ENCODE data around the gene TMEM222.

The TMEM222 gene

GRCh38 chr1:27306892-27307761, 14.8 kb upstream of the TMEM222 start:
- no peak for DNase-seq

GRCh38 chr1:27307874-27308598, 13.9 kb upstream of the TMEM222 start:
- no peak for DNase-seq

DNA sequence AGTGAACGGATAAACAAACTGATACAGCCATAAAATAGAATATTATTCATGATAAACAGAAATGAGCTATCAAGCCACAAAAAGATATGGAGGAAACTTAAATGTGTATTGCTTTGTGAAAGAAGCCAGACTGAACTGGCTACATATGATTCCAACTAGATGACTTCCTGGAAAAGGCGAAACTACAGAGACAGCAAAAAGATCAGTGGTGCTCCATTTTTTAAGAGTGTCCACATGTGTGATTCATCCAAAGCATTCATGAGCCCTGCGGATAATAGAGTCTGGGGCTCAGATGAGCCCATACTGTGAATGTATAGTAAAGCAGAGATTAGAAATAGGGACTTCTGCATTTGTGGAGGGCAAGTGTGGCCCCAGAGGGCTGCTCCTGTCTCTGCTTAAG, 7.8 kb upstream of the TMEM222 start:
- DNase-seq: no peak

DNA sequence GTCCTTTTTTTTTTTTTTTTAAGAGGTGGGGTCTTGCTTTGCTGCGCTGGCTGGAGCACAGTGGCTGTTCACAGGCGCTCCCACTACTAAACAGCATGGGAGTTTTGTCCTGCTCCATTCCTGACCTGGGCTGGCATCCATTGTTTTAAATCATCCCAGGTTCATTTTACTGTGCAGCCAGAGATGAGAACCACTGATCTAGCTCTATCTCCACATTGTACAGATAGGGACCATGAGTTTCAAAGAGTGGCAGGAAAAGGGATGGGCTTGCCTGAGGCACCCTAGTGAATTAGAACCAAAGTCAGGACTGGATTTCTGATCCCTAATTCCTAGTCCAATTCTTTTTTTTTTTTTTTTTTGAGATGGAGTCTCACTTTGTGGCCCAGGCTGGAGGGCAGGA, 7.2 kb upstream of the TMEM222 start:
- no peak for DNase-seq

DNA sequence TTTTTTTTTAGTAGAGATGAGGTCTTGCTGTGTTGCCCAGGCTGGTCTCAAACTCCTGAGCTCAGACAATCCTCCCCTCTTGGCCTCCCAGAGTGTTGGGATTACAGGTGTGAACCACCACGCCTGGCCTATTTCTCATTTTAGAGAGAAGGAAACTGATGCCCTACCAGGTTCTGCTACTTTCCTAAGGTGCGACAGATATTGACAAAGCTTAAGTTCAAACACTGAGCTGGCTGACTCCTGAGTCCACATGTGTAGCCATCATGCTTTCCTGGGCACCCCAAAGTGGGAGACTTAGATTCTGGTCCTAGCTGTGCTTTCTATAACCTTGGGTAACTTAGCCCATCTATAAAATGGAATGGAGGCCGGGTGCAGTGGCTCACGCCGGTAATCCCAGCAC, 5.1 kb upstream of the TMEM222 start:
- no peak for DNase-seq

- DNase-seq: no peak
Observed at GRCh38 chr1:27318136-27318535, 3.8 kb upstream of the TMEM222 start.

DNA sequence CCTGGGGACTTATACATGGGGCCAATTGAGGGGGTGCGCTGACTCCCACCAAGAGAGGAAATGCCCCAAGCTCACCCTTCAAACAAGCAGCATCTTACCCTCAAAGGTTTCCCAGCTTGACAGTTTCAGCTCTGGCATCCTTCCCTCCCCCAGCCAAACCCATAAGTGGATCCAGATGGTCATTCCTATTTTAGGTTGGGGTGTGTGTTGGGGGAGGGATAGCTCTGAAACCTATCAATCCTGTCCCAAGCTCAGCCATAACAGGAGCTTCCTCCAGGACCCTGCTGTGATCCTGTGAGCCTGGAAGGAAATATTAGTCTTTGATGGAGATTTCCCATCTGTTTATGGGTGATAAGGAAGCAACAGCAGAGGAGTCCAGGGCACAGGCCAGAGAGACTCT, 3.4 kb upstream of the TMEM222 start:
- DNase-seq: no peak

GRCh38 chr1:27322569-27323240, 742 bp downstream of the TMEM222 start:
- DNase-seq: no peak

GRCh38 chr1:27325286-27325685, 3.3 kb downstream of the TMEM222 start:
- no peak for DNase-seq

DNA sequence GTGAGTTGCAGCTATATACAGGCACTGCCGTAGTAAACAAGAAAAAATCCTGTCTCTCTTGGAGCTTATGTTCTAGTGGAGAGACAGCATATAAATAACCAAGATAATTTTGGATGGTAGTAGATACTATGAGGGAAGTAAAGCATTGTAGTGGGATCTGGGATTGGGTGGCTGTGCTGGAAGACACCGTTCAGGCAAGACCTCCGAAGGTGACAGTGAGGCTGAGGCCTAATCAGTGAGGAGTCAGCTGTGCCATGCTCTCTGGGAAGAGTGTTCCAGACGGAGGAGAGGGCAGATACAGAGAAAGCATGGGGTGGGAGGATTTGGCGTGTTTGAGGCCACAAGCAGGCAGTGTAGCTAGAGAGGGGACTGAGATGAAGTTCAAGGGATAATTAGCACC, 6.0 kb downstream of the TMEM222 start:
- DNase-seq: no peak

DNA sequence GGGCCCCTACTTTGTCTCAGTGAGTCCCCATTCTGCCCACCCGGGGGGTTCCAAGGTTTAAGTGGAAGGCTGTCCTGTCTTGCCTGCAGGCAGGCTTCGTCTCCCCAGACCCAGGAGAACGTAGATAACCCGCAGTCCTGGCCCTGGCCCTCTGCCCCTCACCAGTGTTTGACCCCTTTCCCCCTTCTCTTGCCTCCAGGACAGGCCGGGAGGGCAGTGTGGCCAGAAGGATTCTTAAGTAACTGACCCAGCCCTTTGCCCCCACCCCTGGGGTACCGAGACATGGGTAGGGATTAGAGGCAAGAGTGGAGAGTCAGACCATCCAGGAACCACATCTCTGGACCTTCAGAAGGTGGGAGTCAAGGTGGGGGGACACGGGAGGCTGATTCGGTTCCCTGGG, 8.8 kb downstream of the TMEM222 start:
- no peak for DNase-seq

GRCh38 chr1:27331426-27331825, 9.5 kb downstream of the TMEM222 start:
- DNase-seq: no peak

GRCh38 chr1:27331922-27332321, 10.0 kb downstream of the TMEM222 start:
- no peak for DNase-seq

DNA sequence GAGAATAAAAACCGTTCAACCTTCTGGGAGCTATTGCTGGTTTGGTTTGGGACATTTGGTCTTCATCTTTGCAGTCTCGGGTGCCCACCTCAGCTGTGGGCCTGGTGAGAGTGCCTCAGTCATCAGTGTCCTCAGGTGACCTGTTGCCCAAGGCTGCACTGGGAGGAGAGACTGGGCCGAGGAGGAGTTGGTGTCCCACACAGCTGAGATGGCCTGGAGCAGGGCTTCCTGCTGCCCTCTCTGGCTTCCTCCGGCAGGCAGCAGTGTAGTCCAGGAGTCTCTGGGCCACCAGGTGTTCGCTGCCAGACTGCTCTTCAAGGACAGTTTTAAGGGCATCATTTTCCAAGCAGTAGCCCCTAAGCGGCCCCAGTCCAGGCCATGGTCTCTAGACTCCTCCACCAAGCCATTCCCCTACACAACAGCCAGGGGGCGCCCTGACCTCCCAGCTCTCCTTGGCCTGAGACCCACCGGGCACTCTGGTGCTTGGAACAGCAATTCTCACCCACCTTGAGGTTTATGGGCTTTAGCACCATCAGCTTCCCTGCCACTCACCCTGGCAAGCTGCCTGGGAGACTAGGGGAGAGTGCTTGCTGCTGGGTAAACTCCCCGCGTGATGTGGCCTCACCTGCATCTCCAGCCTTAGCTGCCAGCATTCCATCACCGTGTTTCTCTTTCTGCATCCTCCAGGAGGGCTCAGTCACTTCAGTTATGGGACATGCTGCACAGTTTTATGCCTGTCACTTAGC, 10.7 kb downstream of the TMEM222 start:
- no peak for DNase-seq

DNA sequence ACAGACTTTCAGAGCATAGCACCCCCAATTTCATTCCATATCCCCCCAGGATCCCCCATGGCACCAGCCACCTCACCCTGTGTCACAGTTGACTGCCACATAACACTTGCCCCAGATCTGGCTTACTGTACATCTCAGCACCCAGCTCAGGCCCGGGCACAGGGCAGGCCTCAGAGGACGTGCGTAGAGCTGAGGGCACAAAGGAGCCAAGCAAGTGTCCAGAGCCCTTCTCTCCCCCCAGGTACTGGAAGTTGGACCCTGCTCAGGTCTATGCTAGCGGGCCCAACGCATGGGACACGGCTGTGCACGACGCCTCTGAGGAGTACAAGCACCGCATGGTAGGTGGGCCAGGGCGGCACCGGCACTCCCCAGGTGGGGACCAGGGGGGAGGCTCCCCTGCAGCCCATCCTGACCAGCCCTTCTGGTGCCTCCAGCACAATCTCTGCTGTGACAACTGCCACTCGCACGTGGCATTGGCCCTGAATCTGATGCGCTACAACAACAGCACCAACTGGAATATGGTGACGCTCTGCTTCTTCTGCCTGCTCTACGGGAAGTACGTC, 11.8 kb downstream of the TMEM222 start:
- no peak for DNase-seq

DNA sequence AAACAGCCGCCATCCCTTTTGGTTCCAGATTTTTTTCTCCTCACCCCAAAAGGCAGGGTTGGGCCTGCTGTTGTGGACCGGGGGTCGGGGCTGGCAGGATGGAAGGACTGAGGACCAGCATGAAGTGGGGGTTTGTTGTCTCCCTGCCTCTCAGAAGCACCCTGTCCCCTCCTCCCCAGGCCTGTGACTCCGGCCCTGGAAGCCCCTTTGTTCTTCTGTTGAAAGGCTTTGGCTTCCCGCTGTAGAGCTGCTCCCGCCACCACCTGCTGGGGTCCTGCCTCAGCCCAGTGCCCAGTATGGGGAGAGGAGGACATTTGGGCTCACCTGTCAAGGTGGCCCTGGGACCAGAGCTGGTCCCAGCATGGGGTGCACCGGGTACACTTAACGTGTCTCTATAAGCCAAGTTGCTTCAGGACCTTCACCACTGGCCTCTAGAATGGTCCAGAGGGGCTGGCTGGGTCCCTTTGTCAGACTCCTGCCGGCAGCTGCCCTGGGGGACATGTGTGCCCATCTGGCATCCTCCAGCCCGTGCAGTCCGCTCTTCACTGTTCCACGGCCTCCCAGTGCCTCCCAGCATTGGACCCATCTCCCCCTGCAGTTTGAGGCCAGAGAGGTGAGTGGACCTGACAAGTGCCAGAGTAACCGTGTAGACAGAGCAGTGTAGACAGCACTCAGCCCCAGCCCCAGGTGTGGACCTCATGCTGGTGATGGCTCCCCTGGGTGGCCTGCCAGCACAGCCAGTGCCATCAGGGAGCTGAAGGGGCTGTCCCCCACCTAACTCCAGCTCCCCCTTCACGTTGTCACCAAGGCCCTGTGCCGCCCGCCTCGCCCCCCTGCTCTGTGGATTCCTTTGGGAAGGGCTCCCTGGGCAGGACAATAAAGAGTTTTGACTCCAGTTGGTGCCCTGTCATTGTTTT, 13.8 kb downstream of the TMEM222 start:
- DNase-seq: no peak

DNA sequence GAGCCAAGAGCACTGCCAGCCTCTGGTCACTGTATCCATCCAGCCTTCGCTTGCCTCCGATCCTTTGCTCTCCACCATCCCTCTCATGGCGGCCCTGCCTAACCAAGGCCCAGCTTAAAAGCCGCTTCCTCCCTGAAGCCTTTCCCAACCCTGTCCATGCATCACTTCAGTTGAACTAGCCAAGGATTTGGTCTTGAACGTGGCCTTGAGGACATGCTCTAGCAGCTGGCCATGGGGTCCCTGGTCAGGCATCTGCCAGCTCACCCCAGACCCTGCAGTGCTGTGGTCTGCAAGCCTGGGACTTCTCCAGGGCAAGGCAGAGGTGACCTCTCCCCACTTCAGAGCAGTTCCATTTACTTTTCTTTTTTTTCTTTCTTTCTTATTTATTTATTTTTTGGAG, 14.8 kb downstream of the TMEM222 start:
- no peak for DNase-seq

GRCh38 chr1:27338751-27339150, 16.8 kb downstream of the TMEM222 start:
- no peak for DNase-seq

GRCh38 chr1:27339213-27339612, 17.2 kb downstream of the TMEM222 start:
- DNase-seq: no peak

DNA sequence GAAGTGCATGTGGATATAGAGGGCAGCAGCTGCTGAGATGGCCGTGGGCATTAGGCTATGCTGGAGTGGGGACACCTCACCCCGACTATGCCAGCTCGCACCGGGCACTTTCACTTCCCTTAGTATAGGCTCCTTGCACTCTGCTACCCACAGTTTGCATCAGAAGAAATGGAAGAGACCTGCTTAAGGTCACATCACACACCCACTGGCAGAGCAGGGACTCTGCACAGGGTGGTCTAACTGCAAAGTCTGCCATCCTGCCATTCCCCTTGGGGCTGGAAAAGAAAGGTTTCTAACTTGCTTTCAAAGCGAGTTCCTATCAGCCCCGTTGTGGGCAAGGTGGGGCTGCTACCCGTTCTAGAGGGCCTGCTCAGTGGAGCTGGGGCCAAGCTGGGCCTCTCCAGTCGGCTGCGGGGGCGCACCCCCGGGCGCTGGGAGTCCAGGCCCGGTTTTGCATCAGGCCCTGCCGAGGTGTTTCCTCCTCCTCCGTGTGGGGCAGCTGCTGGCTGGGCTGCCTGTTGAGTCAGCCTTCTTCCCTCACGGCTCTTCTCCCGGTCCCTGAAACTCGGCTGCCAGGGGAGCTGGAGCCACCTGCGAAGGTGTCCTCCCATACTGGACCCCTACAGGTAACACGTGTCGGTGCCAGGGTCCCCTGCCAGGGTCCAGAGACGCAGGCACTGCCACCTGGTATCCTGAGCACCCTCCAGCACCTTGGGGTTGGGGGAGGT, 19.7 kb downstream of the TMEM222 start, which contains the start of gene SYTL1:
Gene SYTL1 (plus strand): TSS at position 498 of the 728 bp plus-strand sequence. CDS start 3,313 bp downstream, outside the sequence.
- DNase-seq: peak; percentile 78

DNA sequence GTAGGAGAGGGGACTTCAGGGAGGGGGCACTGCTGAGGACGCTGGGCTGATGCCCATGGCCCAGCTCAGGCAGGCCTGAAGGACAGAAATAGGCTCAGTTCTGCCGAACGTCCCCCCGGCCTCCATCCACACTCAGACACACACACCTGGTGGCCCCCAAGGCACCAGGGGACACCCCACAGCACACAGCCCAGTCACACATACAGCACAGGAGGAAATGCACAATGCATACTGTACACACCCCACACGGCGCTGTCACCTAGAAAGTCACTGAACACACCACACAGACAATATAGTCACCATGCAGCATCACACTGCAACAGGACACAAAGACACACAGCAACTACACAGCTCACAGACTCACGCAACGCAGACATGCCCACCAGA, 20.4 kb downstream of the TMEM222 start:
- no peak for DNase-seq
